HG03378 (cell line): ENCODE data around the gene SATB1.
"Not testable (repeated sequence)": the region's sequence is repeated elsewhere in the genome, so short reads cannot be mapped to it uniquely, and the experiment has no call there.

ENCODE experiments used
- ATAC-seq: cut with Tn5 transposase; IDR thresholded peaks from one replicate; pipeline ENCODE4 v1.9.1; 2021; ENCODE audit warnings: mild to moderate bottlenecking, moderate library complexity; ENCODE audit not compliant: unreplicated experiment

SATB1 gene

DNA sequence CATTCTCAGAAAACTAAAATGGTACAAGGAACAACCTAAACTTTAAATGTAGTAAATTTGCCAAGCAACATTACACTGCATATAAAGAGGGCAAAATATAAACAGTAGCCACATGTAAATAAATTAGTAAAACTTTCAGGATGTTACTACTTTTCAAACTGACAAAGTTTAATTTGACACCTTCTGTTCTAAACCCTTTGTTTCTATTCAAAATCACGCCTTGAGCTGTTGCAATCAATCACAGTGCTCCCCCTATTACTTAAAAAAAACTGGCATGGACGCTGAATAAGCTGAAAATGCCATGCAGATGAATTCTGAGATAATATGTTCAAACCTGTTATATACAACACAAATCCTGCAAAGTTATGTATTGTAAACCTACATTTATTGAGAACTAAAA, 69.3 kb downstream of the SATB1 start:
- no peak for ATAC-seq

DNA sequence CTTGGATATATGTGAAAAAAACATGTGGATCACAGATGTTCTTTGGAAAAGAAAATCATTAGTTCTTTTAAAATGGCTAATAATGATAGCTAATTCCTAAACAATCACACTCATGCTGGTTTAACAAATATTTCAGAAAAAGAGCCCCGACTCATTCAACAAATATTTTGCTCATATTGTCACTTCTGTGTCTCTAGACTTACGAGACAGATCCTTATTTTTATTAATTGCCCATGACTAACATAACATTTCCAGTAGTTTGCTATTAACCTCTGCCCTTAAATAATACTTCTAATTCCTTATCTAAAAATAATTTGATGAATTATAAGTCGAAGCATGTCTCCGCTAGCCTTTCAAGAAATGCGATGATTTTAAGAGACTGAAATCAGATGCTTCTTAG, 70.4 kb downstream of the SATB1 start:
- ATAC-seq, result no peak

DNA sequence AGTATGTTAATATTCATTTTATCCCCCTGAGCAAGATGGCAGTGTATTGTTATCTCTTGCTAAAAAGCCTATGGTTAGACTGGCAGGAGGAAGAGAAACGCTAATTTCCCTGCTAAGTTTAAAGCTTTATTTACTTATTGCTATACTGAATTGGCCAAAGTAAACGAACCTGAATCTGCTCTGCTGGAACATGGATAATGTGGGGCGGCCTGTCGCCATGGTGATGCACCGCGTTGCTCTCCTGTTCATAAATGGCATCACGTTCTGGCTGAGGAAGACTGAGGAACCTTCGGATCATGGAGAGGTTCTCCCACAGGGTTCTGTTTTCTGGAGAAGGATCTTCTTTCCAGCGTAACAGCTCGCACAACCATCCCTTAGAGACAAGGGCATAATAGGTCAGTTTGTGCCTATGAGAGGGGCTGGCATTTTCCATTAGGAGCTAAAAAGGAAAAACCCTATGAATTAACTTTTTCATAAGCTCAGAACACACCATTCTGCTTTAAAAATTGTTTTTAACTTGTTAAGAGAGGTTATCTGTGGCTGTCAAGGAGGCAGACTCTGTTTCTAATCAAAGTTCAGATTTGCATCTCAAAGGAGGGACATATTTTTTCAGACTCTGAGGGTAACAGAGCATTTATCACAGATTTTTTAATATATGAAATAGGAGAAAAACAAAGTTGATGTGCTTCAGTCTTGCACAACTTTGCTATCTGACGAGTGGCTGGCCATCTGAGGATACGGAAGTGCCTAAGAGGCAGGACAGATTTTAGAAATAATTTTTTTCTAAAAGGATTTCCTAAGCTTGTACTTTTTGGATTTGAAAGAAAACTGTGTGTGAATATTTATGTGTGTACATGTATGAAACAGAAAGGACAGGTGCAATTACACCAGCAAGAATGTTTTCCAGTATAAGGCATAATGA, 73.1 kb downstream of the SATB1 start:
- no peak for ATAC-seq

DNA sequence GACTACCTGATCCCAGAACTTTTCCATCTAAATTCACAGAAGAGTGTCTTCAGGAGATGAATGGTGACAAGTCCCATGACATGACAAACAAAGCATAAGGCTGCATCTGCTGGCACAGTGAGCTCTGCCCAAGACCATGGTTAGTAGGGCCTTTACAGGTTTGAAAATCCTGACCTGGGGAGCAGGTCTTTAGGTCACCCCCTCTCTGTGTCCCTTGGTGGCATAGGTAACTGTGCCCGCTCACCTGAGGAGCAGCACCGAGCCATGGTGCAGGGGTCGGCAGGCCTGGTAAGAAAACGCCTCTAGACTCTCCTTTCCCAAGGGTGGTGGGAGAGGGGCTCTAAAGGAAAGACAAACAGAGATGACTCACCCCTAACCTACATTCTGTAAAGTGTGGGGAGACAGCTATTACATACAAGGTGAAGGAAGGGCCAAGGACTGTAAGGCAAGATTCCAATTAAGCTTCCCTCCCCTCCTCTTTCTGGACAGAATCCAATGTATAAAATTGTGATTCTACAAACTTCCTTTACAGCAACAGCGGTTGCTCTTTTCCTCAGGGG, 74.0 kb downstream of the SATB1 start:
- ATAC-seq, result no peak

DNA sequence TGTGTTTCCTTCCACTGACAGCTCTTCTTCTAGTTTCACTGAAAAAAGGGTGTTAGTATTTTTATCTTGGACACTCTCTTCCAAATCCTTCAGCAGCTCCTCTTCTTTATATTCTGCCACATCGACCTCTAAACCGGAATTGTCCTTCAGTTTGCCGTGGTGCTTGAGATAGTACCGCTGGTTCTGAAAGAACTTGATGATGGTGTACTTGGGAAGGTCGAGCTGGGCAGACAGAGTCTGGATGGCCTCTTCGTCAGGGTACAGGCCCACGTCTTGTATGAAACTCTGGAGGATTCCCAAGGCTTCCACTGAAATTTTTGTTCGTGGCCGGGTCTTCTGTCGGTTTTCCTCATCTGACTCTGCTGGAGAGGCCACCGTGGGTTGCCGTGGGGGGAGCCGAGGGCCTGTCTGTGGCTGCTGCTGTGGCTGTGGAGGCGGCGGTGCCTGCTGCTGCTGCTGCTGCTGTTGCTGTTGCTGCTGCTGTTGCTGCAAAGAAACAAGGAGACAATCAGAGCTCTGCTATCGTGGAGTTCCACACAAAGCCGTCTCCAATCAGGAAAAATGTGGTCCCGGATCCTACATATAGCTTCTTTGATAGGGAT, 75.8 kb downstream of the SATB1 start:
- no peak for ATAC-seq

DNA sequence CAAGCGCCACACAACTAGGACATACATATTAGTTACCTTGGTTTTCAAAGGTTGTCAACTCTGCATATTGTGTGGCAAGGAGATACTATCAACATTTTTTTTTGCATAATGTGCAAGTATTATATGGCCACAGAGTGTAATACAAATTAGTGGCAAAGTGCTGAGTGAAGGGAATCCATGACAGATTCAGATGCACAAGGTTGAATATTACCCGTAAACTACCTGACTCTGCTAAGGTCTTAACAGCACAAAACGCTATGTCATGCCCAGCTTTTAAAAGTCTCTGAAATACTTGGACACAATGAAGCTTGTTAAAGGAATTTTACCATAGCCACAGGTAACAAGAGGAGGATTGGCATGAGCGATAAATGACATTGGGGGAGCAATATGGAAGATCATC, 79.0 kb downstream of the SATB1 start:
- ATAC-seq, result no peak

DNA sequence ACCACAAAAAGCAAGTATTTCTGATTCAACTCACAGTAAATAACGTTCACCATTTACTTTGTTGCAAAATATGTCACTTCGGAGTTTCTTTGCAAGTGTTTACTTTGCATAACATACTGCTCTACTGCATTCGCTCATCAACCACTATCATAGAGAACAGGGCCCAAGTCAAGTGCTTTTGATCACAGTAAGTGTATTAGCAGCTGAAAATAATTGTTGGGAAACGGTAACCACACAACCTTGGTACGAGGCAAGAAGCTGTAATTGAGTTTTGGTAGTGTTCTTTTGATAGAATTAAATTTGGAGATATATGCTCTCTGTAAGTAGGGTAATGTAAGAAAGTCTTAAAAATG, 80.1 kb downstream of the SATB1 start:
- ATAC-seq, result no peak

DNA sequence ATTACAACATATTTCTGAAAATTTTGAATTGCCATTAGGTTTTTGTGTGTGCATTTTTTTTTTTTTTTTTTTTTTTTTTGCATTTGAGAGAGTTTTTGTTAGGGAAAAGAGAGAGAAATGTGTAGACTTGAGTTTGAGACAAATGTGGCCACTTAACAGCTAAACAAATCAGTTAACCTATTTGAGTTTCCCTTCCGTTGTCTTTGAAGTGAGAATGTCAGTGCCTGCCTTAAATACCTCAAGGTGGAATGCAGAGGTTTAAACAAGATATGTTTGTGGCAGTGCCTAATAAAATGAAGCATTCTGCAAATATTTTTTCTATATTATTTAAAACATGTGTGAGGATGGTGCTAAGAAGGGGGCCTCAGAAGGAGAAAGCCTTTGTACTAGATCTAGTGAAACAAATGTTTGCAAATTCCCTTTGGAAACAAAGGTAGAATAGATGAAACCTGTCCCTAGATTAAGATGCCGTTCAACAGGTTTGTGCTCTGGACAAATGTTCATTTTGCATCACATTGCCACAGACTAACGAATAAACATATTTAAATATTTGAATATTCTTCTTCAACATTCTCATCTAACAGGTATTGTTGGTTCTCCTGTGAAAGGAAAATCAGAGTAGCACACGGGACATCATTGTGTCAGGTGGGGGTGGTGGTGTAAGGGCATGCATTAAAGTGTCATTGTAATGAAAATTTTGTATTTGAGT, 80.7 kb downstream of the SATB1 start:
- no peak for ATAC-seq

DNA sequence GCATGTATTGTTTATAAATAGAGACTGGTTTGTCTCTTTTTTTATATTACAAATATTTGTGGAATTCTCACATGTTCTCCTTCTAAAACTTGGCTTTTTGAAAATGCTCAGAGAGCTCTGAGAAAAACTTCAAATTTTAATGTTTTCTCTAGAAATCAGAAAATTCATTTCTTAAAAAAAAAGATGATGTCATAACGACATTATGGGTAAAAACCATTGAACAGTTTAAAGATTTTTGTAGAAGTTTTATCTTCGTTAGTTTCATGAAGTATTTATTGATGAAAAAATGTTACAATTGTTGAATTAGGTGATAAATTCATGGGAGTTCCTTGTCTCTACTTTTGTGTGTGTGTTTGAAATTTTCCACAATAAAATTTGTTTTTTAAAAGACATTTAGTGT, 81.3 kb downstream of the SATB1 start:
- no peak for ATAC-seq

DNA sequence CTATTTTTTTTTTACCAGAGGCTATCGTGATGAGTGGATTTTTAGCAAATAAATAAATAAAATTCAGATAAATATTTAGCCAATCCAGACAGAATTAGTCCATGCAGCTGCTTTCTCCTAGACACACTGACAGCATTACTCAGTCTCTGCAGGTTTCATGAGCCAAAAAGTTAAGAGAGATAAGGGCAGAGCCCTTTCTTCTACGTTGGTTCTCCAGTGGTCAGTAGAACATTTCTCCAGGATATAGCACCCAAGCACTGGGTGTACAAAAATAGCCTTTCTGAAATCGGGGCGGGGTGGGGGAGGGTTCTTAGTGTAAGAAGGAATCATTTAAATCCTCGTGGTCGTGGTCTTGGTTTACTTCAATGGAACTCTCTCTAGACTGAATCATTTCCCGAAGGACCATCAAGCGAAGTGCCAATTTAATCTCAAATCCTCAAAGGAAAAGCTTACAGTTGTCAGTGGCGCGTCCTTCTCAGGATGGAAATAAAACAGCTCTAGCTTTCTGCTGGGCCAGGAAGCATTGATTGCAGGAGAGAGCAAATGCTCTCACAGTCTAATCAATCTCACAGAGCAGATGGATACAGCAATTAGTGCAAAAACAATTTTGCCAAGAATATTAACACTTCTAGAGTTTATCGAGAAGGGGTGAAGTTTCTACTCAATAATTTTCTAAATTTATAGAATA, 86.2 kb downstream of the SATB1 start:
- ATAC-seq, result no peak

DNA sequence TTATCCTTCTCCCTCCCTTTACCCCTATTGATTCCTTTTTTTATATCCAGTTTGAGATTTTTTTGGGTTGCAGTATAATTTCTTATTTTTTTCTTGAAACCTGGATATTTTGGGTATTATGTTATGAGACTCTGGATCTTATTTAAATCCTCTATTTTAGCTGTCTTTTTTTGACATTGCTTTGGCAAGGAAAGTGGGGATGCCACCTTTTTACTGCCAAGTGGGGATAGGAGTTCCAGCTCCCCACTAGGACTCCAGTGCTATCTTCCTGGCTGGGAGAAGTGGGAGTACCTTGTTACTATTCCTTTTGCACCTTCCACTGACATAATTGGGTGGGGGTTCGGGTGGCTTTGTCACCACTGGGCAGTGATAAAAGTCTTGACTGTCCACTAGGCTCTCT, 87.9 kb downstream of the SATB1 start:
- no peak for ATAC-seq

DNA sequence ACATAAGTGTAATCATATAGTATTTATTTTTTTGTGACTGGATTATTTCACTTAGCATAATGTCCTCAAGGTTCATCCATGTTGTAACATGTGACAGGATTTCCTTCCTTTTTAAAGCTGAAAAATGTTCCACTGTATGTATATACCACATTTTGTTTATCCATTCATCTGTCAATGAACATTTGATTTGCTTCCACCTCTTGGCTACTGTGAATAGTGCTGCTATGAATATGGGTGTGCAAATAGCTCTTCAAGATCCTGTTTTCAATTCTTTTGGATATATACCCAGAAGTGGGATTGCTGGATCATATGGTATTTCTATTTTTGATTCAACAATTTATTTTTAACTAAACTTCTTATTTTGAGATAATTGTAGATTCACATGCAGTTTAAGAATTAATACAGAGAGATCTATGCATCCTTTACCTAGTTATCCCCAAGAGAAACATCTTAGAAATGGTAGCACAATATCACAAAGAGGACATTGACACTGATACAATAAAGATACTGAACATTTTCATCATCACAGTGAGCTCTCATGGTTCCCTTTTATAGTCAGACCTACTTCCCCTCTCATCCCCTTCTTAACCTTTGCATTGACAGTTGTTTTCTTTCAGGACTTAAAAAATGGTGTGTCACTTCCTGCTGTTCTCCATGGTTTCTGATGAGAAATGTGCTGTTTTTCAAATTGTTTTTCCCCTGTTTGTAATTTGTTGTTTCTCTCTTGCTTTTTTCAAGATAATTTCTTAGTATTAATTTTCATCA, 90.1 kb downstream of the SATB1 start:
- no peak for ATAC-seq

DNA sequence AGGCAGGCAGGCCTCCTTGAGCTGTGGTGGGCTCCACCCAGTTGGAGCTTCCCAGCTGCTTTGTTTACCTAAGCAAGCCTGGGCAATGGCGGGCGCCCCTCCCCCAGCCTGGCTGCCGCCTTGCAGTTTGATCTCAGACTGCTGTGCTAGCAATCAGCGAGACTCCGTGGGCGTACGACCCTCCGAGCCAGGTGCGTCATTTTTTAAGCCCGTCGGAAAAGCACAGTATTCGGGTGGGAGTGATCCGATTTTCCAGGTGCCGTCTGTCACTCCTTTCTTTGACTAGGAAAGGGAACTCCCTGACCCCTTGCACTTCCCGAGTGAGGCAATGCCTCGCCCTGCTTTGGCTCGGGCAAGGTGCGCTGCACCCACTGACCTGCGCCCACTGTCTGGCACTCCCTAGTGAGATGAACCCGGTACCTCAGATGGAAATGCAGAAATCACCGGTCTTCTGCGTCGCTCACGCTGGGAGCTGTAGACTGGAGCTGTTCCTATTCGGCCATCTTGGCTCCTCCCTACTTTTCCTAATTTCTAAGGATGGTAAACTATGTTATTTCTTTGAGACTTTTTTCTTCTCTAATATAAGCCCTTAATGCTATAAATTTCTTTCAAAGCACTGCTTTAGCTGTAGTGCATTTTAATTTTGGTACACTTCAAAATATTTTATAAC, 94.2 kb downstream of the SATB1 start:
- not testable (repeated sequence) for ATAC-seq

DNA sequence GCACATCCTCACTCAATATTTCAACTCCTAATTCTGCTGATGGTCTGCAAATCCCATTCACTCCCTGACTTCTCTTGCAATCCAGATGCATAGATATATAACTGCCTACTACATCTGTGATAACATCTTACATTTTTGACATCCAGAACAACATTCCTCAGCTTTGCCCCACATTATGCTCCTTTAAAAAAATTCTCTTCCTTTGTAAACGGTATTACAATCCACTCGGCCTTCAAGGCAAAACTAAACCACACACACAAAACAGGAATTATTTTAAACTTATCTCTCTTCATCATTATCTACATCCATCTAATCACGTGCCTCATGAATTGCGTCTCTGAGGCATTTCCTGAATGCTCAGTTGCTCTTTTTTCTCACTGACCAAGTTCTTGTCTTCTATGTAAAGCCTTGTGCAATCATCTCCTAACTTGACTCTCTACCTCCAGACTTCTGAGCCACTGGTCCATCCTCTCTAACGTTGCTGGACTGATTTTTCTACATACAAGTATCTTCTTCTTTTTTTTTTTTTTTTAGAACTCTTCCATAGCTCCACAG, 117.0 kb downstream of the SATB1 start:
- ATAC-seq, result no peak

DNA sequence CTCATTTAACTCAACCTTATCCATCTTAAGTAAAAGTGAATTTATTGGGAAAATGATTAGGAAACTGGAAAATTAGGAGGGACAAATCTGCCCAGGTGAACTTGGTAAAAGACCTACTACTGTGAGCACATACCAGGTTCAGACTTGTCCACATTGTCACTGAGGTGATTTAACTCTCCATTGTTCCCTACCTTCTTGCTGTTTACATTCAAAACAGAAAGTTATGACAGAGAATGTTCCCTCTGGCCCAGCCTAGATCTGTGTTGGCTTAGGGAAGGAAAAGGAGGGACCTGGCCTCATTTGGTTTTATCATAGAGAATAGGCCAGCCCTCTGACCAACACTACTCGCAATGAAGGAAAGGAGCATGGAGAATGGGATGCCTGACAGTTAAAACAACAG, 117.6 kb downstream of the SATB1 start:
- no peak for ATAC-seq

DNA sequence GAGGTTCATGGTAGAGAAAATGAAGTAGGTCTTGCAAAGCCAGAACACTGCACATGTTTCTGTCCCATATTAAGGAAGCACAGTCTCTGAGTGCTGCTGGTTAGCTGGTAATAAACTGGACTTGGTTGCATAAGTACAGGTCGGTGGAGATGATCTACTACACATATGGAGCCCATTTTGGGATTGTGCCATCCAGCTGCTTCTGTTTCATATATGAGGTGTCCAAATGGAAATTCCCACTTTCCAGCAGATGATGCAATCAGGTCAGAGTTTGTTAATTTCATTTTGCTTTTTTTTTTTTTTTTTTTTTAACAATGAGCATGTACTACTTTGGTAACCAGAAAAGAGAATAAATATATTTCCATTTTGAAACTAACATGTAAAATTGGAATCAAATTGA, 122.6 kb downstream of the SATB1 start:
- no peak for ATAC-seq

DNA sequence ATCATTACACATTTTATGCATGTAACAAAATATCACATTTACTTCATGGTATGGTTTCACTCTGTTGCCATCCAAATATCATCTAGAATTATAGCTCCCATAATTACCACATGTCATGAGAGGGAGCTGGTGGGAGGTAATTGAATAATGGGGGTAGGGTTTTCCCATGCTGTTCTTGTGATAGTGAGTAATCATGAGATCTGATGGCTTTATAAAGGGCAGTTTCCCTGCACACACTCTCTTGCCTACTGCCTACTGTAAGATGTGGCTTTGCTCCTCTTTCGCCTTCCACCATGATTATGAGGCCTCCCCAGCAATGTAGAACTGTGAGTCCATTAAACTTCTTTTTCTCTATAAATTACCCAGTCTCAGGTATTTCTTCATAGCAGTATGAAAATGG, 123.4 kb downstream of the SATB1 start:
- no peak for ATAC-seq

DNA sequence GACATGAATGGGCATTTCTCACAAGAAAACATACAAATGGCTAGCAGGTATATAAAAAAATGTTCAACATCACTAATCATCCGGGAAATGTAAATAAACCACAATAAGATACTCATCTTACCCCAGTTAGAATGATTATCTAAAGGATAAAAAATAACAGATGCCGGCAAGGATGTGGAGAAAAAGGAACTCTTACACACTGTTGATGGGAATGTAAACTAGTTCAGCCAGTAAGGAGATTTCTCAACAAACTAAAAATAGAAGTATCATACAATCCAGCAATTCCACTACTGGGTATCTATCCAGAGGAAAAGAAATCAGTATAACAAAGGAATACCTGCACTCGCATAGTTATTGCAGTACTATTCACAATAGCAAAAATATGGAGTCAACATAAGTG, 124.2 kb downstream of the SATB1 start:
- ATAC-seq, result no peak

DNA sequence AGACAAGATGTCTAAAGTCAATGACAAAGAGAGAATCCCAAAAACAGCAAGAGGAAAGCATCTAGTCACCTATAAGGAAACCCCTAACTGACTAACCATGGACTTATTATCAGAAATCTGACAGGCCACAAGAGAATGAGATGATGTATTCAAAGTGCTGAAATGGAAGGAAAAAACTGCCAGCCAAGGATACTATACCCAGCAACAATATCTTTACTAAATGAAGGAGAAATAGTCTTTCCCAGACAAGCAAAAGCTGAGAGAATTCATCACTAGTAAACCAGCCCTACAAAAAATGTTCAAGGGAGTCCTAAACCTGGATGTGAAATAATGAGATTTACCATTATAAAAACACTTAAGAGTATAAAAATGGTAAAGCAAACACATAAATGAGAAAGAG, 128.0 kb downstream of the SATB1 start:
- no peak for ATAC-seq
